ENCODE data around the gene CCNY.

The CCNY gene

GRCh38 chr10:35421553-35422178 lies 85.4 kb downstream of the CCNY start:
- H3K18ac ChIP-seq (ENCODE audit: low read depth in 1 of 2, low read length in 2 of 2), result peak overlapping the region in 1 of 2 experiments; percentile 99
- peak overlapping the region; percentile 77 for H2BK5ac ChIP-seq (ENCODE audit: low read depth, low read length, poor library complexity, severe bottlenecking)
- H4K8ac ChIP-seq (ENCODE audit: low read length), result no peak overlapping the region
- H3K9me3 ChIP-seq (ENCODE audit: control insufficient read depth, low read length), result no peaks in the 10 kb centered on the region
- H4K91ac ChIP-seq (ENCODE audit: low read length), result no peak overlapping the region
- H2BK15ac ChIP-seq (ENCODE audit: low read depth, poor library complexity, severe bottlenecking), result no peak overlapping the region
- peak overlapping the region in 1 of 2 experiments; percentile 97 for H2BK12ac ChIP-seq (ENCODE audit: low read length in 2 of 2)
- H3K79me1 ChIP-seq (replicated peaks; ENCODE audit: low read length, poor library complexity, severe bottlenecking), result peaks cover 14% of the 10 kb centered on the region
- H3K27ac ChIP-seq (ENCODE audit: low read length, poor library complexity, severe bottlenecking), result peak overlapping the region; percentile 96
- no peak overlapping the region for H3K23ac ChIP-seq (ENCODE audit: low read length in 2 of 2)
- no peaks in the 10 kb centered on the region for H3K36me3 ChIP-seq (ENCODE audit: control insufficient read depth in 1 of 2, insufficient read depth in 2 of 2, low read depth in 1 of 2, low read length in 2 of 2)
- no peak overlapping the region for H2AFZ ChIP-seq (ENCODE audit: low read depth, low read length)
- DNase-seq, result peak; percentile 94
- H3K9ac ChIP-seq (ENCODE audit: low read length), result peak overlapping the region; percentile 80
- 0% methylated on average over 5 of the region's 5 CpGs for WGBS
- H3K4ac ChIP-seq (ENCODE audit: low read depth in 1 of 2, low read length in 2 of 2), result peak overlapping the region in 1 of 2 experiments; percentile 95
- peak overlapping the region; percentile 79 for H2AK5ac ChIP-seq (ENCODE audit: low read length, severe bottlenecking)
- H3K4me1 ChIP-seq (ENCODE audit: control insufficient read depth, insufficient read depth, low read depth, low read length), result peaks cover 31% of the 10 kb centered on the region
- no peak overlapping the region for H3K14ac ChIP-seq (ENCODE audit: low read length in 2 of 2)
- H3K4me2 ChIP-seq (ENCODE audit: low read length, poor library complexity, severe bottlenecking), result no peak overlapping the region
- peak overlapping the region in 1 of 2 experiments; percentile 40 for H3K4me3 ChIP-seq (ENCODE audit: insufficient read depth in 1 of 2, low read depth in 1 of 2, low read length in 2 of 2)
- H2BK120ac ChIP-seq (ENCODE audit: low read depth, low read length), result no peak overlapping the region
- no peaks in the 10 kb centered on the region for H3K27me3 ChIP-seq (ENCODE audit: control insufficient read depth in 1 of 2, insufficient read depth in 1 of 2, low read length in 2 of 2)

- DNase-seq, result peak; percentile 51
- peak overlapping the region; percentile 80 for H3K9ac ChIP-seq (ENCODE audit: low read length)
- peak overlapping the region in 1 of 2 experiments; percentile 4 for H3K4me3 ChIP-seq (ENCODE audit: insufficient read depth in 1 of 2, low read depth in 1 of 2, low read length in 2 of 2)
- WGBS, result 38% methylated on average over 5 of the region's 5 CpGs
- H2AFZ ChIP-seq (ENCODE audit: low read depth, low read length), result no peak overlapping the region
- H2BK5ac ChIP-seq (ENCODE audit: low read depth, low read length, poor library complexity, severe bottlenecking), result no peak overlapping the region
- no peak overlapping the region for H3K23ac ChIP-seq (ENCODE audit: low read length in 2 of 2)
- no peak overlapping the region for H2BK120ac ChIP-seq (ENCODE audit: low read depth, low read length)
- no peak overlapping the region for H3K4me2 ChIP-seq (ENCODE audit: low read length, poor library complexity, severe bottlenecking)
- H3K4me1 ChIP-seq (ENCODE audit: control insufficient read depth, insufficient read depth, low read depth, low read length), result peaks cover 30% of the 10 kb centered on the region
- H2AK5ac ChIP-seq (ENCODE audit: low read length, severe bottlenecking), result peak overlapping the region; percentile 2
- H3K27me3 ChIP-seq (ENCODE audit: control insufficient read depth in 1 of 2, insufficient read depth in 1 of 2, low read length in 2 of 2), result no peaks in the 10 kb centered on the region
- no peak overlapping the region for H4K91ac ChIP-seq (ENCODE audit: low read length)
- no peak overlapping the region for H3K14ac ChIP-seq (ENCODE audit: low read length in 2 of 2)
- H3K79me1 ChIP-seq (replicated peaks; ENCODE audit: low read length, poor library complexity, severe bottlenecking), result peaks cover 16% of the 10 kb centered on the region
- H2BK12ac ChIP-seq (ENCODE audit: low read length in 2 of 2), result no peak overlapping the region
- no peaks in the 10 kb centered on the region for H3K9me3 ChIP-seq (ENCODE audit: control insufficient read depth, low read length)
- H3K36me3 ChIP-seq (ENCODE audit: control insufficient read depth in 1 of 2, insufficient read depth in 2 of 2, low read depth in 1 of 2, low read length in 2 of 2), result no peaks in the 10 kb centered on the region
- H3K18ac ChIP-seq (ENCODE audit: low read depth in 1 of 2, low read length in 2 of 2), result peak overlapping the region; percentile 2 to 78
- H3K4ac ChIP-seq (ENCODE audit: low read depth in 1 of 2, low read length in 2 of 2), result peak overlapping the region in 1 of 2 experiments; percentile 56
- no peak overlapping the region for H2BK15ac ChIP-seq (ENCODE audit: low read depth, poor library complexity, severe bottlenecking)
- H3K27ac ChIP-seq (ENCODE audit: low read length, poor library complexity, severe bottlenecking), result peak overlapping the region; percentile 96
- no peak overlapping the region for H4K8ac ChIP-seq (ENCODE audit: low read length)
These were observed 85.9 kb downstream of the CCNY start for GRCh38 chr10:35422228-35422627.

GRCh38 chr10:35423505-35424306 lies 87.4 kb downstream of the CCNY start:
- no peak overlapping the region for H3K9ac ChIP-seq (ENCODE audit: low read length)
- H3K23ac ChIP-seq (ENCODE audit: low read length in 2 of 2), result no peak overlapping the region
- H2BK120ac ChIP-seq (ENCODE audit: low read depth, low read length), result no peak overlapping the region
- peak overlapping the region in 1 of 2 experiments; percentile 42 for H3K18ac ChIP-seq (ENCODE audit: low read depth in 1 of 2, low read length in 2 of 2)
- peaks cover 21% of the 10 kb centered on the region for H3K79me1 ChIP-seq (replicated peaks; ENCODE audit: low read length, poor library complexity, severe bottlenecking)
- H3K4me1 ChIP-seq (ENCODE audit: control insufficient read depth, insufficient read depth, low read depth, low read length), result peaks cover 30% of the 10 kb centered on the region
- no peak overlapping the region for H2BK5ac ChIP-seq (ENCODE audit: low read depth, low read length, poor library complexity, severe bottlenecking)
- no peak overlapping the region for H2AFZ ChIP-seq (ENCODE audit: low read depth, low read length)
- H4K91ac ChIP-seq (ENCODE audit: low read length), result no peak overlapping the region
- no peaks in the 10 kb centered on the region for H3K9me3 ChIP-seq (ENCODE audit: control insufficient read depth, low read length)
- no peaks in the 10 kb centered on the region for H3K27me3 ChIP-seq (ENCODE audit: control insufficient read depth in 1 of 2, insufficient read depth in 1 of 2, low read length in 2 of 2)
- H2BK12ac ChIP-seq (ENCODE audit: low read length in 2 of 2), result no peak overlapping the region
- peak overlapping the region; percentile 45 for H3K27ac ChIP-seq (ENCODE audit: low read length, poor library complexity, severe bottlenecking)
- peak overlapping the region in 1 of 2 experiments; percentile 67 for H3K4ac ChIP-seq (ENCODE audit: low read depth in 1 of 2, low read length in 2 of 2)
- no peak overlapping the region for H3K4me2 ChIP-seq (ENCODE audit: low read length, poor library complexity, severe bottlenecking)
- H4K8ac ChIP-seq (ENCODE audit: low read length), result no peak overlapping the region
- DNase-seq, result peak; percentile 53
- no peak overlapping the region for H3K4me3 ChIP-seq (ENCODE audit: insufficient read depth in 1 of 2, low read depth in 1 of 2, low read length in 2 of 2)
- WGBS, result 74% methylated on average over 9 of the region's 11 CpGs
- no peak overlapping the region for H2BK15ac ChIP-seq (ENCODE audit: low read depth, poor library complexity, severe bottlenecking)
- no peak overlapping the region for H2AK5ac ChIP-seq (ENCODE audit: low read length, severe bottlenecking)
- no peaks in the 10 kb centered on the region for H3K36me3 ChIP-seq (ENCODE audit: control insufficient read depth in 1 of 2, insufficient read depth in 2 of 2, low read depth in 1 of 2, low read length in 2 of 2)
- no peak overlapping the region for H3K14ac ChIP-seq (ENCODE audit: low read length in 2 of 2)

- Histone ChIP-seq H2BK12ac (ENCODE audit: low read length in 2 of 2) (peak overlapping the region in 1 of 2 experiments; percentile 47), H3K4ac (ENCODE audit: low read depth in 1 of 2, low read length in 2 of 2) (peak overlapping the region; percentile 1 to 64), H3K27me3 (ENCODE audit: control insufficient read depth in 1 of 2, insufficient read depth in 1 of 2, low read length in 2 of 2) (no peaks in the 10 kb centered on the region), H3K4me3 (ENCODE audit: insufficient read depth in 1 of 2, low read depth in 1 of 2, low read length in 2 of 2) (no peak overlapping the region), H3K79me1 (replicated peaks; ENCODE audit: low read length, poor library complexity, severe bottlenecking) (peaks cover 21% of the 10 kb centered on the region), H3K9ac (ENCODE audit: low read length) (no peak overlapping the region), H4K91ac (ENCODE audit: low read length) (peak overlapping the region; percentile 22), H2AK5ac (ENCODE audit: low read length, severe bottlenecking) (peak overlapping the region; percentile 69), H4K8ac (ENCODE audit: low read length) (no peak overlapping the region), H3K18ac (ENCODE audit: low read depth in 1 of 2, low read length in 2 of 2) (peak overlapping the region; percentile 66 to 90), H3K14ac (ENCODE audit: low read length in 2 of 2) (peak overlapping the region in 1 of 2 experiments; percentile 91), H2BK5ac (ENCODE audit: low read depth, low read length, poor library complexity, severe bottlenecking) (no peak overlapping the region), H3K4me2 (ENCODE audit: low read length, poor library complexity, severe bottlenecking) (no peak overlapping the region), H3K9me3 (ENCODE audit: control insufficient read depth, low read length) (no peaks in the 10 kb centered on the region), H2BK120ac (ENCODE audit: low read depth, low read length) (no peak overlapping the region), H3K4me1 (ENCODE audit: control insufficient read depth, insufficient read depth, low read depth, low read length) (peaks cover 29% of the 10 kb centered on the region), H2AFZ (ENCODE audit: low read depth, low read length) (no peak overlapping the region), H2BK15ac (ENCODE audit: low read depth, poor library complexity, severe bottlenecking) (no peak overlapping the region), H3K23ac (ENCODE audit: low read length in 2 of 2) (peak overlapping the region; percentile 57 to 79), H3K36me3 (ENCODE audit: control insufficient read depth in 1 of 2, insufficient read depth in 2 of 2, low read depth in 1 of 2, low read length in 2 of 2) (no peaks in the 10 kb centered on the region), H3K27ac (ENCODE audit: low read length, poor library complexity, severe bottlenecking) (peak overlapping the region; percentile 13)
- DNase-seq, result peak; percentile 11
- WGBS, result 97% methylated on average over 8 of the region's 8 CpGs
These were observed 88.5 kb downstream of the CCNY start for GRCh38 chr10:35424680-35425285.
